ENCODE measurements around the gene IQCN.

IQCN gene

GRCh38 chr19:18278521-18279265, 4.4 kb upstream of the IQCN start (continued):
- TF ChIP-seq PATZ1 (tag by site-specific recombination; IDR thresholded peaks at IDR 0.05) (peak; percentile 23; the same call in 1 of the 2 replicates), ZNF2 (tag by site-specific recombination; IDR thresholded peaks at IDR 0.05) (peak; percentile 16; the same call in 1 of the 2 replicates)

GRCh38 chr19:18274781-18275356, 617 bp upstream of the IQCN start:
- Histone ChIP-seq H3K4me1 (ENCODE audit: control insufficient read depth, insufficient read depth, low read length) (no peaks in the 10 kb centered on the region), H3K4me3 (ENCODE audit: low read depth, low read length) (no peak overlapping the region), H3K27ac (ENCODE audit: extremely low read depth, low read depth, low read length) (no peak overlapping the region), H3K36me3 (ENCODE audit: control insufficient read depth in 2 of 2, insufficient read depth in 1 of 2, low read length in 2 of 2) (peaks cover 3 to 12% of the 10 kb centered on the region in 2 experiments; a peak in 2 of 3 replicates), H3K9me3 (ENCODE audit: control insufficient read depth, insufficient read depth, low read depth, low read length) (no peaks in the 10 kb centered on the region)
- ChIA-PET CTCF (interaction anchor here (0.6 to 2.5 kb wide), 6 partner anchors 23 to 291 kb away, joined by 3 to 23 read pairs (median 4); partner anchors contain the start of gene LSM4), POLR2A (interaction anchor here (0.6 to 1.2 kb wide), 3 partner anchors 30 to 55 kb away, joined by 3 to 5 read pairs (median 3); partner anchors contain the start of gene LSM4)
- no peak for TF ChIP-seq ZNF645 (tag by site-specific recombination; IDR thresholded peaks at IDR 0.05)
- no peak for TF ChIP-seq ZNF768 (tag by site-specific recombination; IDR thresholded peaks at IDR 0.05)
- TF ChIP-seq GLIS2 (tag by site-specific recombination; IDR thresholded peaks at IDR 0.05): peak; percentile 78
- TF ChIP-seq REST (tag by site-specific recombination; IDR thresholded peaks at IDR 0.05): 0 out of 2 replicates have a peak, but pooled peaks have one; percentile 24
- no peak for TF ChIP-seq ZNF843 (tag by site-specific recombination; IDR thresholded peaks at IDR 0.05)
- no peak for TF ChIP-seq ZNF704 (tag by site-specific recombination; IDR thresholded peaks at IDR 0.05)
- TF ChIP-seq ZNF211 (tag by site-specific recombination; IDR thresholded peaks at IDR 0.05; ENCODE audit: low read depth): no peak
- TF ChIP-seq ZSCAN4 (tag by site-specific recombination; IDR thresholded peaks at IDR 0.05): no peak
- TF ChIP-seq ZNF621 (tag by site-specific recombination; IDR thresholded peaks at IDR 0.05): no peak
- no peak; the same call in 1 of the 2 replicates for TF ChIP-seq ZSCAN30 (tag by site-specific recombination; IDR thresholded peaks at IDR 0.05)
- TF ChIP-seq ZNF426 (tag by site-specific recombination; IDR thresholded peaks at IDR 0.05): no peak
- no peak for TF ChIP-seq ZNF548 (tag by site-specific recombination; IDR thresholded peaks at IDR 0.05)
- no peak for TF ChIP-seq ZNF311 (tag by site-specific recombination; IDR thresholded peaks at IDR 0.05; ENCODE audit: borderline replicate concordance)
- TF ChIP-seq PRDM1 (tag by site-specific recombination; IDR thresholded peaks at IDR 0.05): no peak
- TF ChIP-seq OSR2 (tag by site-specific recombination; IDR thresholded peaks at IDR 0.05): no peak; the same call in 1 of the 2 replicates
- TF ChIP-seq ZNF747 (tag by site-specific recombination; IDR thresholded peaks at IDR 0.05): no peak
- TF ChIP-seq ZNF664 (tag by site-specific recombination; IDR thresholded peaks at IDR 0.05): no peak
- TF ChIP-seq KLF9 (tag by site-specific recombination; IDR thresholded peaks at IDR 0.05; ENCODE audit: low read depth): no peak
- peak; percentile 67 for TF ChIP-seq PRDM10 (tag by site-specific recombination; IDR thresholded peaks at IDR 0.05)
